ENCODE measurements around the gene KLRB1.
"Not testable (repeated sequence)": the region's sequence is repeated elsewhere in the genome, so short reads cannot be mapped to it uniquely, and the experiment has no call there.

DNA sequence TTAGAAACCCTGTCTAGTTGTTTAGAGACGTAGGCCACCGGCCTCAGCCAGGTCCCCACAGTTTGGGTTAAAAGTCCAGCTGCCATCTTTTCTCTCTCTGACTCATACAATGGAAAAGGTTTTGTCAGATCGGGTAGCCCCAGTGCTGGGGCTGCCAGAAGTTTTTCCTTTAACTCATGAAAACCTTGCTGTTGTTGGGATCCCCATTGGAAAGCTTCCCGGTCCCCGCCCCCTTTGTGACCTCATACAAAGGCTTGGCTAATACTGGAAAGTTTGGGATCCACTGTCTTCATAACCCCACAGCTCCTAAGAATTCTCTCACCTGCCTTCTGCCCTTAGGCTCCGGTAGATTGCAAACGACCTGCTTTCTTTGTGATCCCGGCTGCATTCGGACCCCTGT lies 40.6 kb downstream of the KLRB1 start:
- not testable (repeated sequence) for TF ChIP-seq POLR2A (IDR thresholded peaks at IDR 0.05); EP300 (IDR thresholded peaks at IDR 0.05; ENCODE audit: low read depth); POLR2AphosphoS5 (IDR thresholded peaks at IDR 0.05)
- TF ChIP-seq, protein P1, sequence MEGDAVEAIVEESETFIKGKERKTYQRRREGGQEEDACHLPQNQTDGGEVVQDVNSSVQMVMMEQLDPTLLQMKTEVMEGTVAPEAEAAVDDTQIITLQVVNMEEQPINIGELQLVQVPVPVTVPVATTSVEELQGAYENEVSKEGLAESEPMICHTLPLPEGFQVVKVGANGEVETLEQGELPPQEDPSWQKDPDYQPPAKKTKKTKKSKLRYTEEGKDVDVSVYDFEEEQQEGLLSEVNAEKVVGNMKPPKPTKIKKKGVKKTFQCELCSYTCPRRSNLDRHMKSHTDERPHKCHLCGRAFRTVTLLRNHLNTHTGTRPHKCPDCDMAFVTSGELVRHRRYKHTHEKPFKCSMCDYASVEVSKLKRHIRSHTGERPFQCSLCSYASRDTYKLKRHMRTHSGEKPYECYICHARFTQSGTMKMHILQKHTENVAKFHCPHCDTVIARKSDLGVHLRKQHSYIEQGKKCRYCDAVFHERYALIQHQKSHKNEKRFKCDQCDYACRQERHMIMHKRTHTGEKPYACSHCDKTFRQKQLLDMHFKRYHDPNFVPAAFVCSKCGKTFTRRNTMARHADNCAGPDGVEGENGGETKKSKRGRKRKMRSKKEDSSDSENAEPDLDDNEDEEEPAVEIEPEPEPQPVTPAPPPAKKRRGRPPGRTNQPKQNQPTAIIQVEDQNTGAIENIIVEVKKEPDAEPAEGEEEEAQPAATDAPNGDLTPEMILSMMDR (IDR thresholded peaks at IDR 0.05) = not testable (repeated sequence)
